ELR (cell line): ENCODE measurements around the gene PRR15L.
A peak's percentile ranks its signal among the peaks of the same experiment; 100 is the strongest.
"Not testable (repeated sequence)": the region's sequence is repeated elsewhere in the genome, so short reads cannot be mapped to it uniquely, and the experiment has no call there.

ENCODE experiments used
- DNase-seq: peaks from one replicate; pipeline ENCODE4 v3.0.0-alpha.2; 2015; ENCODE audit warnings: low read depth

The PRR15L gene

GRCh38 chr17:47935468-47935867 lies 22.2 kb downstream of the PRR15L start:
- DNase-seq, result not testable (repeated sequence)

- DNase-seq, result peak; percentile 87
These were observed 22.8 kb downstream of the PRR15L start for GRCh38 chr17:47934856-47935255.

GRCh38 chr17:47931848-47932247 lies 25.8 kb downstream of the PRR15L start:
- no peak for DNase-seq

GRCh38 chr17:47929218-47930000 lies 28.3 kb downstream of the PRR15L start:
- DNase-seq, result no peak

- no peak for DNase-seq
These were observed 29.3 kb downstream of the PRR15L start for GRCh38 chr17:47928415-47928814.

GRCh38 chr17:47927821-47928400 lies 29.8 kb downstream of the PRR15L start:
- no peak for DNase-seq

GRCh38 chr17:47925678-47925988 lies 32.0 kb downstream of the PRR15L start:
- no peak for DNase-seq

GRCh38 chr17:47924785-47925677 lies 32.7 kb downstream of the PRR15L start:
- no peak for DNase-seq

- DNase-seq, result not testable (repeated sequence)
These were observed 37.8 kb downstream of the PRR15L start for GRCh38 chr17:47919889-47920288.

- DNase-seq, result no peak
These were observed 38.7 kb downstream of the PRR15L start for GRCh38 chr17:47918991-47919390.

- no peak for DNase-seq
These were observed 39.7 kb downstream of the PRR15L start for GRCh38 chr17:47918006-47918405.

- DNase-seq, result no peak
These were observed 40.1 kb downstream of the PRR15L start for GRCh38 chr17:47917581-47917980.

- no peak for DNase-seq
These were observed 41.0 kb downstream of the PRR15L start for GRCh38 chr17:47916489-47917208.

- no peak for DNase-seq
These were observed 41.8 kb downstream of the PRR15L start for GRCh38 chr17:47915776-47916398.

- no peak for DNase-seq
These were observed 43.3 kb downstream of the PRR15L start for GRCh38 chr17:47914306-47914948.

GRCh38 chr17:47913050-47913449 lies 44.6 kb downstream of the PRR15L start:
- no peak for DNase-seq

GRCh38 chr17:47907932-47908562 lies 49.6 kb downstream of the PRR15L start:
- no peak for DNase-seq

- DNase-seq, result no peak
These were observed 51.2 kb downstream of the PRR15L start for GRCh38 chr17:47906443-47906842.

- DNase-seq, result no peak
These were observed 52.4 kb downstream of the PRR15L start for GRCh38 chr17:47905221-47905733.

GRCh38 chr17:47902039-47902744 lies 55.5 kb downstream of the PRR15L start:
- DNase-seq, result no peak
